MCF 10A (cell line): ENCODE measurements around the gene ESRRB. TPM values are rescaled to one million over a fixed set of nuclear protein-coding genes. Genes with fewer than 3 reads are reported as not detected.

Source experiments
- BruUV-seq: library from RNA; stranded (reverse); fragments of 400-500 nt; replicated peaks from 2 replicates; lab custom pipeline; 2021; lab: Mats Ljungman, UMichigan
- CTCF ChIA-PET: fragments of 300-600 bp; sonication (Branson Sonifier 250); formaldehyde crosslinking; extraction: SDS; loops from one replicate; lab custom pipeline; 2021; ENCODE audit warnings: antibody characterized with exemption, inconsistent platforms; lab: Yijun Ruan, JAX
- POLR2A ChIA-PET: fragments of 300-600, 350-650 bp; sonication (Branson Sonifier 250); formaldehyde crosslinking; extraction: SDS; loops from one replicate; lab custom pipeline; 2020; ENCODE audit warnings: antibody characterized with exemption, inconsistent platforms; lab: Yijun Ruan, JAX
- DNase-seq: peaks from one replicate; pipeline ENCODE4 v3.0.0-alpha.2; 2018; ENCODE audit not compliant: unreplicated experiment
- H3K27ac Mint-ChIP-seq: one replicate; pipeline ENCODE4 v1.8.0; 2022; ENCODE audit warnings: mild to moderate bottlenecking, low read depth, mixed read lengths; ENCODE audit not compliant: unreplicated experiment
- H3K27me3 Mint-ChIP-seq: one replicate; pipeline ENCODE4 v1.8.0; 2022; ENCODE audit warnings: mixed read lengths; ENCODE audit not compliant: insufficient read depth, unreplicated experiment
- H3K36me3 Mint-ChIP-seq: one replicate; pipeline ENCODE4 v1.8.0; 2022; ENCODE audit warnings: mild to moderate bottlenecking, moderate library complexity, mixed read lengths; ENCODE audit not compliant: insufficient read depth, unreplicated experiment
- H3K4me1 Mint-ChIP-seq: one replicate; pipeline ENCODE4 v1.8.0; 2022; ENCODE audit warnings: mixed read lengths; ENCODE audit not compliant: insufficient read depth, unreplicated experiment
- H3K4me3 Mint-ChIP-seq: one replicate; pipeline ENCODE4 v1.8.0; 2022; ENCODE audit warnings: mild to moderate bottlenecking, moderate library complexity, mixed read lengths; ENCODE audit not compliant: unreplicated experiment
- H3K9me3 Mint-ChIP-seq: one replicate; pipeline ENCODE4 v1.8.0; 2022; ENCODE audit warnings: mixed read lengths; ENCODE audit not compliant: unreplicated experiment
- intact Hi-C: fragments of 100-400 bp; cut with micrococcal nuclease; formaldehyde crosslinking; loops from 2 replicates; pipeline ENCODE4 v1.14.1; 2022
- total RNA-seq: library from RNA; stranded (reverse); gene quantifications from 2 replicates; pipeline ENCODE4 v1.2.3, GENCODE V29; 2022
- TF ChIP-seq, protein P1 (sequence below): fragments of 200-600 bp; IDR thresholded peaks from one replicate; pipeline ENCODE4 v1.8.0; 2022; ENCODE audit warnings: antibody characterized with exemption, mild to moderate bottlenecking; ENCODE audit not compliant: unreplicated experiment

ESRRB gene
- total RNA-seq, 1 experiment from 2014 or later, result 0.23 TPM

DNA sequence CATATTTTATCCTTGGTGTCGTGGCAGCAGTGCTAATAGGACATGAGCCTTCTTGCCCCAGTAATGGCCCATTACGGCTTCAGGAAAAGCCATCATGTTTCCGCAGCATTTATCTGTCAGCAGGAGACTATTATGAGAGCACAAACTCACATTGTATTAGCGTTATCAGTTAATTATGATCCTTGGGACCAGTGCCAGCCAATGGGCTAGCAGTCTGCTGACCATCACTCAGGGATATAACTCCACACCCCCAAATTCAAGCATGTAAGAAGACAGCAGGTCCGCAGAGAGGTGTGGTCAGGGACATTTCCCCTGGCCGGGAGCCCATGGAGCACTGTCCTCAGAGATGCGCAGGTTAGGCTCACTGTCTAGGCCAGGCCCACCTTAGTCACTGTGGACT, 4.9 kb upstream of the ESRRB start:
- TF ChIP-seq, protein P1, sequence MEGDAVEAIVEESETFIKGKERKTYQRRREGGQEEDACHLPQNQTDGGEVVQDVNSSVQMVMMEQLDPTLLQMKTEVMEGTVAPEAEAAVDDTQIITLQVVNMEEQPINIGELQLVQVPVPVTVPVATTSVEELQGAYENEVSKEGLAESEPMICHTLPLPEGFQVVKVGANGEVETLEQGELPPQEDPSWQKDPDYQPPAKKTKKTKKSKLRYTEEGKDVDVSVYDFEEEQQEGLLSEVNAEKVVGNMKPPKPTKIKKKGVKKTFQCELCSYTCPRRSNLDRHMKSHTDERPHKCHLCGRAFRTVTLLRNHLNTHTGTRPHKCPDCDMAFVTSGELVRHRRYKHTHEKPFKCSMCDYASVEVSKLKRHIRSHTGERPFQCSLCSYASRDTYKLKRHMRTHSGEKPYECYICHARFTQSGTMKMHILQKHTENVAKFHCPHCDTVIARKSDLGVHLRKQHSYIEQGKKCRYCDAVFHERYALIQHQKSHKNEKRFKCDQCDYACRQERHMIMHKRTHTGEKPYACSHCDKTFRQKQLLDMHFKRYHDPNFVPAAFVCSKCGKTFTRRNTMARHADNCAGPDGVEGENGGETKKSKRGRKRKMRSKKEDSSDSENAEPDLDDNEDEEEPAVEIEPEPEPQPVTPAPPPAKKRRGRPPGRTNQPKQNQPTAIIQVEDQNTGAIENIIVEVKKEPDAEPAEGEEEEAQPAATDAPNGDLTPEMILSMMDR, result no peak
- CTCF ChIA-PET, result interaction anchor here (0.6 to 1.0 kb wide), 4 partner anchors 16 to 324 kb away, joined by 3 to 4 read pairs (median 4); no protein-coding TSS in a partner anchor
- no peaks in the 10 kb centered on the region for H3K9me3 Mint-ChIP-seq
- no peaks in the 10 kb centered on the region for H3K36me3 Mint-ChIP-seq
- H3K27ac Mint-ChIP-seq, result no peak overlapping the region
- BruUV-seq, result no TSS peak
- H3K4me3 Mint-ChIP-seq, result no peak overlapping the region
- no peak for DNase-seq
- intact Hi-C loops, result no loop called here
- POLR2A ChIA-PET, result interaction anchor here (0.7 kb wide), 1 partner anchor 56 kb away, joined by 3 read pairs; no protein-coding TSS in a partner anchor
- no peaks in the 10 kb centered on the region for H3K4me1 Mint-ChIP-seq
- peaks cover 35% of the 10 kb centered on the region for H3K27me3 Mint-ChIP-seq

DNA sequence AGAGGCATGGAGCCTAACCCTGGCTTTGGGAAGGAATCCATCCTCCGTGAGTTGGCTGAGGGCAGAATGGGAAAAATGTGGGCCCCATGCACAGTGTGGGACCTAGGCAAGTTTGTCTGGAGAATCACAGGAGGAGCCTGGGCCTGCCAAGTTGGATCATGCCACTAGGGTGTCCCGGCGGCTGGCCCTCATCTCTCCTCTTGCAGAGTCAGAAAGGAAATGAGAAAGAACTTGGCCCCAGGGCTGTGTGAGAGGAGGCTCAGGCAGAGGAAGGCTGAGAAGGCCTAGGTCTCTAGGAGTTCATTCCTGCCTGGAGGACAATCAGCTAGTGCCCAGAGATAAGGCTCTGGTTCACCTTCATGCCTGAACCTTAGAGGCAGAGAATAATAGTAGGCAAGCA, 2.5 kb upstream of the ESRRB start:
- no peak for DNase-seq
- Mint-ChIP-seq H3K4me1 (no peaks in the 10 kb centered on the region), H3K36me3 (no peaks in the 10 kb centered on the region), H3K27ac (no peak overlapping the region), H3K27me3 (peaks cover 41% of the 10 kb centered on the region), H3K4me3 (no peak overlapping the region), H3K9me3 (no peaks in the 10 kb centered on the region)
- ChIA-PET POLR2A (no interaction called here), CTCF (interaction anchor here (0.9 to 1.7 kb wide), 3 partner anchors 12 to 324 kb away, joined by 3 to 5 read pairs (median 3); no protein-coding TSS in a partner anchor)
- intact Hi-C loops, result no loop called here
- no TSS peak for BruUV-seq
- TF ChIP-seq, protein P1, result no peak

DNA sequence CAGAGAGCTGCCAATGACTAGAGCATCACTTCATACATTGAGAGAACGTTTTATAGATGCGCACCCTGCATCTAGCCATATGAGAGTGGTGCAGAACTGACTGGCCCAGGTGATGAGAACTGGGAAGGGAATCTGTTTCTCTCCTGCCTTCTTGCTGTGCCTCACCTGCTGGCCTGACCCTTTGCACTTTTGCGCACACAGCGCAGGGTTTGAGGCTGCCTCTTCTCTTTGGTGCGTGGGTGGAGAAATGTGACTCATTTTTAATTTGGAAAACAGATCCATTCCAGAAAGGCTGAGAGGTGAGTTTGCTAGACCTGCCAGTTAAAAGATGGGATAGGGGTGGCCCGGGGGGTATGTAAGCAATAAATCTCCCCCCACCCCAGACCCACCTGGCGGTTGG, 453 bp upstream of the ESRRB start:
- POLR2A ChIA-PET, result no interaction called here
- BruUV-seq, result no TSS peak
- DNase-seq, result peak; percentile 49
- CTCF ChIA-PET, result no interaction called here
- Mint-ChIP-seq H3K27ac (no peak overlapping the region), H3K4me1 (no peaks in the 10 kb centered on the region), H3K27me3 (peaks cover 61% of the 10 kb centered on the region), H3K36me3 (no peaks in the 10 kb centered on the region), H3K9me3 (no peaks in the 10 kb centered on the region), H3K4me3 (no peak overlapping the region)
- TF ChIP-seq, protein P1, result no peak
- intact Hi-C loops, result no loop called here

DNA sequence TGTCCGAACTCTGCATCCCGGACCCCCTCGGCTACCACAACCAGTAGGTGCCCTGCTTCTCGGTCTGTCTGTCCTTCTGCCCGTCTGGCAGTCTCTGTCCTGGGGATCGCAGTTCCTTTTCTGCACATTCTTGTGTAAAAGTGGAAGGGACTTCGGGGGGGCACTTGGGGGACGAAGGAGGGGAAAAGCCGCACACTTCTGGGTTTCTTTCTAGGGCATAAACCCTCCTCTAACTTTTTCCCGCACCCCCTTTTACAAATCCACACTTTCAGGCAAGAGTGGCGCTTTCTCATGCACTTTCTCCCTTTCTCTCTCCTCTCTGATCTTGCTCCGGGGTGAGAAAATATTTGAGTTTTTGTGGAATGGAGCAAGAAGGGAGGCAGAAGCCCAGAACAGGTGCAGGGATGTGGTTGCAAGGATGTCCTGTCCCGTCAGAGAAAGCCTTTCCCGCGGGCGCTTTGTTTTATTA, 506 bp downstream of the ESRRB start:
- Mint-ChIP-seq H3K9me3 (no peaks in the 10 kb centered on the region), H3K4me3 (peak overlapping the region; percentile 73), H3K36me3 (no peaks in the 10 kb centered on the region), H3K27ac (no peak overlapping the region), H3K27me3 (peaks cover 69% of the 10 kb centered on the region), H3K4me1 (no peaks in the 10 kb centered on the region)
- TF ChIP-seq, protein P1, result no peak
- BruUV-seq, result no TSS peak
- ChIA-PET POLR2A (no interaction called here), CTCF (no interaction called here)
- no peak for DNase-seq
- intact Hi-C loops, result no loop called here
